IMR-90 (cell line): ENCODE measurements around the gene ST7. TPM values are rescaled to one million over a fixed set of nuclear protein-coding genes. Genes with fewer than 3 reads are reported as not detected.
A peak's percentile ranks its signal among the peaks of the same experiment; 100 is the strongest.

Experiments
- ATAC-seq: fragments of 200-7000 bp; cut with Tn5 transposase; 2 replicates; pipeline ENCODE4 v1.9.1; 2020; ENCODE audit warnings: low read depth, mild to moderate bottlenecking, moderate library complexity
- BruUV-seq: library from RNA; stranded (reverse); fragments of 400-500 nt; replicated peaks from 2 replicates; lab custom pipeline; 2021; lab: Mats Ljungman, UMichigan
- CTCF ChIA-PET: fragments of 300-600 bp; formaldehyde crosslinking; extraction: SDS; loops from one replicate; lab custom pipeline; 2021; ENCODE audit warnings: antibody characterized with exemption; lab: Yijun Ruan, JAX
- POLR2A ChIA-PET: fragments of 300-600 bp; sonication (Branson Sonifier 250); formaldehyde crosslinking; loops from one replicate; lab custom pipeline; 2022; ENCODE audit warnings: antibody characterized with exemption; ENCODE audit not compliant: unreplicated experiment; lab: Charles Lee
- DNase-seq: peaks from one replicate; pipeline ENCODE4 v3.0.0; 2013
- H2AFZ ChIP-seq: replicated peaks from 2 replicates; pipeline ENCODE3; 2013; ENCODE audit warnings: low read length, mild to moderate bottlenecking; ENCODE audit not compliant: poor library complexity
- H2AK5ac ChIP-seq: 2 replicates; pipeline ENCODE4 v1.6.1; 2013; ENCODE audit warnings: low read depth, low read length, inconsistent platforms
- H2AK9ac ChIP-seq: replicated peaks from 2 replicates; pipeline ENCODE3; 2013; ENCODE audit warnings: mild to moderate bottlenecking, low read depth, low read length, moderate library complexity; ENCODE audit not compliant: poor library complexity
- H2BK120ac ChIP-seq: 2 replicates; pipeline ENCODE4 v1.6.1; 2013; ENCODE audit warnings: low read depth, low read length, inconsistent platforms
- H2BK15ac ChIP-seq: 3 replicates; pipeline ENCODE4 v1.6.1; 2013; ENCODE audit warnings: low read depth, low read length, inconsistent platforms
- H2BK20ac ChIP-seq: 2 replicates; pipeline ENCODE4 v1.6.1; 2013; ENCODE audit warnings: low read depth, mild to moderate bottlenecking, inconsistent platforms, low read length, moderate library complexity
- H2BK5ac ChIP-seq: 2 replicates; pipeline ENCODE4 v1.6.1; 2013; ENCODE audit warnings: mild to moderate bottlenecking, low read depth, low read length, inconsistent platforms; ENCODE audit not compliant: poor library complexity, severe bottlenecking
- H3K14ac ChIP-seq: replicated peaks from 2 replicates; pipeline ENCODE4 v1.6.1; 2013; ENCODE audit warnings: low read depth, low read length, inconsistent platforms
- H3K18ac ChIP-seq: 2 replicates; pipeline ENCODE4 v1.6.1; 2013; ENCODE audit warnings: low read depth, low read length, control low read depth
- H3K23ac ChIP-seq: 2 replicates; pipeline ENCODE4 v1.6.1; 2013; ENCODE audit warnings: low read depth, low read length, inconsistent platforms
- H3K27ac ChIP-seq: 2 replicates; pipeline ENCODE4 v1.5.1; 2013; ENCODE audit warnings: mild to moderate bottlenecking, control low read depth, low read length; ENCODE audit not compliant: insufficient read depth
- H3K27me3 ChIP-seq: 2 replicates; pipeline ENCODE4 v1.6.1; 2013; ENCODE audit warnings: low read length; ENCODE audit not compliant: control insufficient read depth, insufficient read depth
- H3K36me3 ChIP-seq: 2 replicates; pipeline ENCODE4 v1.6.1; 2013; ENCODE audit warnings: low read length, mixed read lengths; ENCODE audit not compliant: control insufficient read depth, insufficient read depth
- H3K4ac ChIP-seq: 2 replicates; pipeline ENCODE4 v1.6.1; 2013; ENCODE audit warnings: low read depth, low read length, inconsistent platforms
- H3K4me1 ChIP-seq: 2 replicates; pipeline ENCODE4 v1.6.1; 2013; ENCODE audit warnings: low read length, mixed read lengths; ENCODE audit not compliant: control insufficient read depth, insufficient read depth
- H3K4me2 ChIP-seq: 2 replicates; pipeline ENCODE4 v1.6.1; 2013; ENCODE audit warnings: low read depth, mild to moderate bottlenecking, control low read depth, low read length, moderate library complexity
- H3K4me3 ChIP-seq: 2 replicates; pipeline ENCODE4 v1.5.1; 2013; ENCODE audit warnings: low read depth, mild to moderate bottlenecking, control low read depth, low read length, moderate library complexity; ENCODE audit not compliant: insufficient read depth
- H3K56ac ChIP-seq: 2 replicates; pipeline ENCODE4 v1.6.1; 2013; ENCODE audit warnings: low read length, inconsistent platforms; ENCODE audit not compliant: insufficient read depth; ENCODE audit errors: extremely low read depth
- H3K79me1 ChIP-seq, 2 experiments: 2 replicates each; pipeline ENCODE4 v1.6.1; 2013; ENCODE audit warnings: low read length in 2 of 2, inconsistent platforms in 1 of 2, low read depth in 1 of 2
- H3K9ac ChIP-seq: 2 replicates; pipeline ENCODE4 v1.6.1; 2013; ENCODE audit warnings: low read depth, low read length, control low read depth
- H3K9me1 ChIP-seq: 2 replicates; pipeline ENCODE4 v1.6.1; 2013; ENCODE audit warnings: low read length, inconsistent platforms; ENCODE audit not compliant: insufficient read depth
- H3K9me3 ChIP-seq: 2 replicates; pipeline ENCODE4 v1.6.1; 2013; ENCODE audit warnings: low read length; ENCODE audit not compliant: control insufficient read depth, insufficient read depth
- H4K20me1 ChIP-seq: 2 replicates; pipeline ENCODE4 v1.6.1; 2013; ENCODE audit warnings: low read length, inconsistent platforms; ENCODE audit not compliant: insufficient read depth
- H4K5ac ChIP-seq: 2 replicates; pipeline ENCODE4 v1.6.1; 2013; ENCODE audit warnings: mild to moderate bottlenecking, low read depth, low read length, control low read depth
- H4K8ac ChIP-seq, 2 experiments: 2 replicates each; pipeline ENCODE4 v1.6.1; 2013; ENCODE audit warnings: low read depth in 2 of 2, low read length in 2 of 2, control low read depth in 1 of 2, inconsistent platforms in 1 of 2
- H4K91ac ChIP-seq: 2 replicates; pipeline ENCODE4 v1.6.1; 2013; ENCODE audit warnings: low read depth, low read length, inconsistent platforms; ENCODE audit not compliant: insufficient read depth
- BHLHE40 ChIP-seq: fragments of 150-350 bp; IDR thresholded peaks from 2 replicates; pipeline ENCODE4 v1.6.1; 2016; ENCODE audit warnings: mild to moderate bottlenecking, low read depth, low read length
- CEBPB ChIP-seq: IDR thresholded peaks from 2 replicates; pipeline ENCODE4 v1.6.1; 2012; ENCODE audit warnings: low read depth, low read length, improper control_type of control experiment
- CTCF ChIP-seq: conservative IDR thresholded peaks from 2 replicates; pipeline ENCODE4 v1.5.1; 2012; ENCODE audit warnings: mild to moderate bottlenecking, low read depth, low read length, improper control_type of control experiment
- ELK1 ChIP-seq: fragments of 150-350 bp; IDR thresholded peaks from 2 replicates; pipeline ENCODE4 v1.6.1; 2016; ENCODE audit warnings: low read depth, mild to moderate bottlenecking, low read length, moderate library complexity, borderline replicate concordance
- FOS ChIP-seq: fragments of 150-350 bp; IDR thresholded peaks from 2 replicates; pipeline ENCODE4 v1.6.1; 2016; ENCODE audit warnings: low read depth, low read length
- MAFK ChIP-seq: IDR thresholded peaks from 2 replicates; pipeline ENCODE4 v1.6.1; 2012; ENCODE audit warnings: low read depth, low read length, improper control_type of control experiment
- MAZ ChIP-seq: IDR thresholded peaks from 2 replicates; pipeline ENCODE4 v1.6.1; 2012; ENCODE audit warnings: low read depth, mild to moderate bottlenecking, low read length, improper control_type of control experiment, moderate library complexity, borderline replicate concordance
- NFE2L2 ChIP-seq: fragments of 150-350 bp; IDR thresholded peaks from 2 replicates; pipeline ENCODE4 v1.6.1; 2016; ENCODE audit warnings: low read depth, mild to moderate bottlenecking, low read length
- POLR2A ChIP-seq: IDR thresholded peaks from 2 replicates; pipeline ENCODE4 v1.6.1; 2012; ENCODE audit warnings: mild to moderate bottlenecking, low read depth, low read length
- RAD21 ChIP-seq: IDR thresholded peaks from 2 replicates; pipeline ENCODE4 v1.6.1; 2012; ENCODE audit warnings: low read length, improper control_type of control experiment
- RCOR1 ChIP-seq: IDR thresholded peaks from 2 replicates; pipeline ENCODE4 v1.6.1; 2012; ENCODE audit warnings: mild to moderate bottlenecking, low read length, improper control_type of control experiment; ENCODE audit not compliant: insufficient replicate concordance
- SMC3 ChIP-seq: fragments of 150-350 bp; IDR thresholded peaks from 2 replicates; pipeline ENCODE4 v1.6.1; 2016; ENCODE audit warnings: low read depth, mild to moderate bottlenecking, antibody characterized with exemption, low read length, moderate library complexity
- USF2 ChIP-seq: fragments of 150-350 bp; IDR thresholded peaks from 2 replicates; pipeline ENCODE4 v1.6.1; 2017; ENCODE audit warnings: mild to moderate bottlenecking, antibody characterized with exemption, low read length, low read depth
- WGBS, 2 experiments: methylation state at CpG; one replicate each; pipeline versions ENCODE4 v1.1.5 to v1.1.7; 2013; ENCODE audit warnings: missing lambda C conversion rate in 2 of 2; ENCODE audit not compliant: insufficient read length in 1 of 2; ENCODE audit errors: extremely low coverage in 2 of 2; 5-methylcytosine and 5-hydroxymethylcytosine counted together
- dilution Hi-C: fragments of 300-500 bp; cut with HindIII; formaldehyde crosslinking; loops from one replicate; pipeline ENCODE4 v1.14.3; 2018; ENCODE audit warnings: low sequenced_read_pairs; ENCODE audit not compliant: unreplicated experiment
- in situ Hi-C: fragments of 300-500 bp; cut with MboI; formaldehyde crosslinking; loops from 3 replicates; pipeline ENCODE4 v1.14.3; 2019; ENCODE audit warnings: low sequenced_read_pairs, inconsistent platforms, mixed read lengths
- intact Hi-C: fragments of 100-400 bp; cut with micrococcal nuclease; formaldehyde crosslinking; loops from 2 replicates; pipeline ENCODE4 v1.10.0; 2022
- polyA plus RNA-seq, 3 experiments: library from polyadenylated mRNA; depleted of rRNA; stranded (reverse); fragments of >200 nt; gene quantifications; 2 replicates each; pipeline ENCODE4 v1.2.3, GENCODE V29; 2012; ENCODE audit warnings: low replicate concordance in 1 of 3
- total RNA-seq: library from RNA; depleted of rRNA; stranded (reverse); fragments of >200 nt; gene quantifications from 2 replicates; pipeline ENCODE4 v1.2.3, GENCODE V29; 2012

ST7 gene
- total and polyA plus RNA-seq, 2 of the 4 experiments (the other 2 are of a cell fraction), result 18.6 to 26.0 TPM

- TF ChIP-seq MAFK, result no peak
- TF ChIP-seq BHLHE40, result no peak
- TF ChIP-seq NFE2L2, result no peak
These were observed 173.4 kb downstream of the ST7 start (continued) for GRCh38 chr7:117126676-117127075.

DNA sequence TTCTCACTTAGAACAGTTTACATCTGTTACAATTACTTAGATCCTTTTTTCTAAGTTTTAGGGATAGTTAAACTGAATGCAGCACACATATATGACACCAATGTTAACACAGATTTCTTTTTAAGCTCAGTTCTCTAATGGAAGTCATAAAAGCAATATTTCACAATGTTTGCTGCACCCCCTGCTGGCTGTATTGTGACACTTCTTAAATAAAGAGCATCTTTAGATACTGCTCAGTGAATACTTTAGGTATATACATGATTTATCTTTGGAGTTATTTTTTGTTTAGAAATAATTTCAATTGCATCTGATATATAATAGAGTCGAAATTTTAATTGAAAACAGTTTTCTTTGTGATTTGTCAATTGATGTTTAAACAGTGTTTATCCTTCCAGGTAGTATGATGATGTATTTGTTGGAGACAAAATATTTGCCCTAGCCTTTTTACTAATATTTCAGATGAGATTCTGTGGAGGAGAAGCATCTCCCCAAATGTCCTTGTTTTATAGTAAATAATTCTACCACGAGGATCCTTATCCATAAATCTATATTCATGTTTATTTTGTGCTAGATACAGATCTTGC lies 174.4 kb downstream of the ST7 start:
- peak; percentile 94 for TF ChIP-seq CEBPB
- TF ChIP-seq RAD21, result peak; percentile 59
- TF ChIP-seq MAZ, result no peak
- no peak for TF ChIP-seq FOS
- no peak for TF ChIP-seq MAFK
- peak; percentile 75 for TF ChIP-seq CTCF
- no peak for TF ChIP-seq POLR2A
- TF ChIP-seq SMC3, result peak; percentile 64
- TF ChIP-seq USF2, result no peak
- TF ChIP-seq ELK1, result no peak
- TF ChIP-seq RCOR1, result no peak
- CTCF ChIA-PET, result interaction anchor here (0.5 to 2.1 kb wide), 12 partner anchors 9 to 214 kb away, joined by 3 to 11 read pairs (median 3); no protein-coding TSS in a partner anchor
- Histone ChIP-seq H3K4me3 (no peak overlapping the region), H2BK5ac (peak overlapping the region; percentile 41), H3K9me1 (0 out of 2 replicates have a peak, but pooled peaks cover 3% of the 10 kb centered on the region), H3K4me2 (no peak overlapping the region), H3K18ac (no peak overlapping the region), H2BK15ac (no peak overlapping the region), H2BK120ac (no peak overlapping the region), H3K56ac (no peak overlapping the region), H4K91ac (no peak overlapping the region), H3K27me3 (no peaks in the 10 kb centered on the region), H3K14ac (no peak overlapping the region), H3K4ac (no peak overlapping the region), H4K8ac (no peak overlapping the region), H3K36me3 (no peaks in the 10 kb centered on the region), H2AFZ (no peak overlapping the region), H3K9me3 (no peaks in the 10 kb centered on the region), H3K23ac (no peak overlapping the region), H3K9ac (no peak overlapping the region), H4K5ac (no peak overlapping the region), H4K20me1 (no peaks in the 10 kb centered on the region), H2AK9ac (no peak overlapping the region), H2BK20ac (no peak overlapping the region), H2AK5ac (no peak overlapping the region), H3K27ac (no peak overlapping the region), H3K4me1 (peaks cover 12% of the 10 kb centered on the region), H3K79me1 (peaks cover 4 to 6% of the 10 kb centered on the region in 2 experiments; a peak in 1 of 4 replicates)
- DNase-seq (peak; percentile 72), ATAC-seq (no peak)
- BruUV-seq, result no TSS peak
- WGBS, 2 experiments, result no CpG with 5 or more reads among the region's 2 CpGs
- POLR2A ChIA-PET, result no interaction called here
- in situ Hi-C loops, result no loop called here
- intact Hi-C loops, result loop anchor here (1.0 to 5.0 kb wide), 3 partner anchors 197 to 590 kb away; no protein-coding TSS in a partner anchor
- dilution Hi-C loops, result no loop called here
